ENCODE data around the gene FAM81A.

Gene FAM81A

DNA sequence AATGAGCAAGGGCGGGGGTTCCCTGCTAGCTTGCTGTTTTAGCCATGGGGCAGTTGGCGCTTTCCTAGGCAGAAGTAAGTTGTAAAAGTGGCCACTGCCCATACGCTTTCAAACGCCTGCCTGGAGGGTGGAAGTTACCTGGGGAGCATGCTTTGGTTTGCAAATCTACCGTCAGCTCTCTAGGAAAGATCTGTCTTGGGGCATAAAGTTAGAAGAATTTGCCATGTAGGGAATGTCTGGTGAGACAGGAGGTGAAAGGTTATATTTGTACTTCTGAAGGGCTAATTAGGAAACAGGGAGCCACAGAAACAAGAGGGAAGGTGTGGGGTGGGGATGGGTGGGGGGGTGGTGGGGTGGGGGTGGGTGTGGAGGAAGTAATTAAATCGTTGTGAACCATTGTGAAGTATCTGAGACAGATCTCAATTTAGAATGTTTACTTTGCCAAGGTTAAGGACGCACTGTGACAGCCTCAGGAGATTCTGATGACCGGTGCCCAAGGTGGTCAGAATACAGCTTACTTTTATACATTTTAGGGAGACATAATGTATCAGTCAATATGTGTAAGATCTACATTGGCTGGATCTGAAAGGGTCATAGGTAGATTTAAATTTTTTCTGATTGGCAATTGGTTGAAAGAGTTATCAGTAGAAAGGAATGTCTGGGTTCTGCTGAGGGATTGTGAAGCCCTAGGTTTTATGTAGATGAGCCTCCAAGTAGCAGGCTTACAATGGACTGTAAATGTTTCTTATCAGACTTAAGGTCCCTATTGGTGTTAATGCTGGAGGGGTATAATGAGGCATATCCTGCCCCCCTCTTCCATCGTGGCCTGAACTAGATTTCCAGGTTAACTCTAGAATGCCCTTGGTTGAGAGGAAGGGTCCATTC, 111.6 kb downstream of the FAM81A start:
- H3K9me3 Mint-ChIP-seq: no peaks in the 10 kb centered on the region
- H3K4me3 Mint-ChIP-seq: no peak overlapping the region
- no peaks in the 10 kb centered on the region for H3K27me3 Mint-ChIP-seq
- peaks cover 88% of the 10 kb centered on the region for H3K4me1 Mint-ChIP-seq (ENCODE audit: low read depth)
- peak overlapping the region; percentile 71 for H3K27ac Mint-ChIP-seq
- intact Hi-C loops (cut with micrococcal nuclease): no loop called here
- H3K36me3 Mint-ChIP-seq (ENCODE audit: low read depth): peaks cover 6% of the 10 kb centered on the region

DNA sequence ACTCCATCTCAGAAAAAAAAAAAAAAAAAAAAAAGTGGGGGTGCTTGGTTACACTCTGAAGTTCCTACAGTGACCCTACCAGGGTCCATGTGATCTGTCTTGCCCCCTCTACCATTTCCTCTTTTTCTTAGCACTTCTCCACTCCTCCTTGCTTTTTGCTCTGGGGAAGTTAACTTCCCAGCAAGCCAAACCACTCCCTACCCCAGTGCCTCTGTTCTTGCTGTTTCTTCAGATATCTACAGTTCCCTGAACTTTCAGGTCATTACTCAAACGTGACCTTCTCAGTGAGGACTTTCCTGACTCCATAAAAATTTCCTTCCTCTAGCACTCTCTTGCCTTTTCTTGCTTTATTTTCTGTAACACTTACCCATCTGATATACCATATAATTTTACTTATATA, 112.5 kb downstream of the FAM81A start:
- intact Hi-C loops (cut with micrococcal nuclease): no loop called here
- H3K9me3 Mint-ChIP-seq: no peaks in the 10 kb centered on the region
- peaks cover 6% of the 10 kb centered on the region for H3K36me3 Mint-ChIP-seq (ENCODE audit: low read depth)
- H3K27me3 Mint-ChIP-seq: no peaks in the 10 kb centered on the region
- H3K4me3 Mint-ChIP-seq: no peak overlapping the region
- H3K4me1 Mint-ChIP-seq (ENCODE audit: low read depth): peaks cover 88% of the 10 kb centered on the region
- peak overlapping the region; percentile 71 for H3K27ac Mint-ChIP-seq

DNA sequence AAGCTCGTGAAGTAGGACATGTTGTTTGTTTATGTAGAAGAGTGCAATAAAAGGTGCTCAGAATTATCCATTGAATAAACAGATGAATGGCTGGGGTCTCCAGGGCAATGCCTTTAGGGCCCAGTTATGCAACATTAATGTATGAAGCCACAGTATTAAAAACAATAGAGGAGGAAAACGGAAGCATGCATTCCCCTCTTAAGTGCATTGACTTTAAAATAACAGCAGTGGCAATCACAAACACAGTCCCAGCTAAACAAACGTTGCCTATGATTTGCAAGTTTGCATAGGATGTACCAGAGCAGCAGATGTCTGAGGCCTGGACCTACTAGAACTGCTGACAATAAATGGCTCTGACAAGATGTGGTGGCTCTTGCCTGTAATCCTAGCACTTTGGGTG, 113.0 kb downstream of the FAM81A start:
- Mint-ChIP-seq H3K27ac (peak overlapping the region; percentile 71), H3K27me3 (no peaks in the 10 kb centered on the region), H3K9me3 (no peaks in the 10 kb centered on the region), H3K36me3 (ENCODE audit: low read depth) (peaks cover 6% of the 10 kb centered on the region), H3K4me3 (no peak overlapping the region), H3K4me1 (ENCODE audit: low read depth) (peaks cover 88% of the 10 kb centered on the region)
- intact Hi-C loops (cut with micrococcal nuclease): no loop called here

DNA sequence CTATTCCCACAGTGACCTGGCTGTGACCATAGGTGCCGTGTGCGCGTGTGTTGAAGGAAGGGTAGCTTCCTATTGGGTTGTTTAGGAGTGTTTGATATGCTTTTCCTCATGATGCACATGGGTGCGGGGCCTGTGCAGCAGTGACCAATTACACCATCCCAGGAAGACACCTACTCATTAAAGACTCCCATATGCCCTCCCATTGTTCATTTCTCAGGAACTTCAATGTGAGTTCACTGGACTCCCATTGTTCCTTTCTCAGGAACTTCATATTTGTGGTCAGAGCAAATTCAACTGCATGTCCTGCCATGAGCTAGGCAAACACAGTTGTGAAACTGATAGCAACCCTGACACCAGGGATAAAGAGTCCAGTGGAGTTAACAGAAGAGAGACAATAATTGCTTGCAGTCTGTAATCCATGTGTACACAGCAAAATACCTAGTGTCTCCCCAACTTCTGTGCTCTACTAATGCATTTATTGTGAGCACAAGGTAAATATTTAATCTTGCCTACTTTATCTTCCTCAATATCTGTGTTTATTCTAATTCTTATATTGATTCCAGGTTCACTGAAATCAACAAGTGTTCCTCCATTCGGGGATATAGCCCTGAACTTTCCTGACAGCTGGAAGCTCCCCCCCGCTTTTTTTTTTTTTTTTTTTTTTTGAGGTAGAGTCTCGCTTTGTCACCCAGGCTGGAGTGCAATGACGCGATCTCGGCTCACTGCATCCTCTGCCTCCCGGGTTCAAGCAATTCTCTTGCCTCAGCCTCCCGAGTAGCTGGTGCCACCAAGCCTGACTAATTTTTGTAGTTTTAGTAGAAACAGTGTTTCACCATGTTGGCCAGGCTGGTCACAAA, 116.1 kb downstream of the FAM81A start:
- no peak overlapping the region for H3K4me3 Mint-ChIP-seq
- H3K4me1 Mint-ChIP-seq (ENCODE audit: low read depth): peaks cover 81% of the 10 kb centered on the region
- intact Hi-C loops (cut with micrococcal nuclease): no loop called here
- H3K9me3 Mint-ChIP-seq: no peaks in the 10 kb centered on the region
- H3K27ac Mint-ChIP-seq: peak overlapping the region; percentile 83
- peaks cover 1% of the 10 kb centered on the region for H3K27me3 Mint-ChIP-seq
- no peaks in the 10 kb centered on the region for H3K36me3 Mint-ChIP-seq (ENCODE audit: low read depth)

DNA sequence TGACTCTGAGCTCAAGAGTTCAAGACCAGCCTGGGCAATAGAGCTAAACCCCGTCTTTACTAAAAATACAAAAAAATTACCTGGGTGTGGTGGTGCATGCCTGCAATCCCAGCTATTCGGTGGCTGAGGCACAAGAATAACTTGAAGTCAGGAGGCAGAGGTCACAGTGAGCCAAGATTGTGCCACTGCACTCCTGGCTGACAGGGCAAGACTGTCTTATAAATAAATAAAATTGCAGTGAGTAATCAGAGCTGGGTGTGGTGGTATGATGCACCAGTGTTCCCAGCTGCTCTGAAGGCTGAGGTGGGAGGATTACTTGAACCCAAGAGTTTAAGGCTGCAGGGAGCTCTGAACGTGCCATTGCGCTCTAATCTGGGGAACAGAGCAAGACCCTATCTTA, 117.7 kb downstream of the FAM81A start:
- H3K4me1 Mint-ChIP-seq (ENCODE audit: low read depth): peaks cover 69% of the 10 kb centered on the region
- peaks cover 2% of the 10 kb centered on the region for H3K27me3 Mint-ChIP-seq
- H3K36me3 Mint-ChIP-seq (ENCODE audit: low read depth): no peaks in the 10 kb centered on the region
- peak overlapping the region; percentile 70 for H3K27ac Mint-ChIP-seq
- no peak overlapping the region for H3K4me3 Mint-ChIP-seq
- intact Hi-C loops (cut with micrococcal nuclease): no loop called here
- no peaks in the 10 kb centered on the region for H3K9me3 Mint-ChIP-seq

DNA sequence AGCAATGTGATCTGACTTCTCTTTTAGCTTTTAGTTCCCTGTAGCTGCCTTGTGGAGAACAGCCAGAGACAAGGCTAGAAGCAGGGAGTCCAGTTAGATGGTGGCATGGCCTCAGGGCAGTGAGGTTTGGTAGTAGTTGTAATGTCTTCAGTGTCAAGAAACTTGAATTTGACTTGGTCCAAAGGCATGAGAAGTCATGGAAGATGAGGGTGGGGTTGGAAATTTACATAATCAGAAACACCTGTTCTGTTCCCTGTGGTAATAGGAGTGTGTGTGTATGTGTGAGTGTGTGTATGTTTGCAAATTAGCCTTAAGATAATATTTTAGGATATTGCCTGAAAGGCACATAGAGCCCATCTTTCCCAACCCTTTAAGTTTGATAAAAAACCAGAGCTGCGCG, 118.4 kb downstream of the FAM81A start:
- H3K36me3 Mint-ChIP-seq (ENCODE audit: low read depth): no peaks in the 10 kb centered on the region
- H3K9me3 Mint-ChIP-seq: no peaks in the 10 kb centered on the region
- H3K4me3 Mint-ChIP-seq: no peak overlapping the region
- H3K4me1 Mint-ChIP-seq (ENCODE audit: low read depth): peaks cover 62% of the 10 kb centered on the region
- intact Hi-C loops (cut with micrococcal nuclease): no loop called here
- H3K27me3 Mint-ChIP-seq: peaks cover 2% of the 10 kb centered on the region
- H3K27ac Mint-ChIP-seq: peak overlapping the region; percentile 70

DNA sequence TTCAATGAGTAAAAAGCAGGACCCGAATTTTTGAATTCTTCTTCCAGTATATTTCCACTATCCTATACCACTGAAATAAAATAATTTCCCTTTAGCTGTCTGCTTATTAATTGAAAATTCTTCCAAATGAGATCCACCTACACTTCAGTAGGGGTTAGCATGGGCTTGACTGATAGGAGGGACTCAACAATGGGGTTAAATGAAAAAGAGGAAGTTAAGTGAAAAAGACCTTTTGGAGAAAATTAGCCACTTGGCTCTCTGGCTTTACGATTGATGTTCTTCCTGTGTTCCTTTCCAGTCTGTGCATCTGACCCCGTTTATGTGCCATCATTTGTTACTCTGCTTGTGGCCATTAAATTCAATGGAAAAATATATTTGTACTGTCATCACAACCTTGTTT, 119.6 kb downstream of the FAM81A start:
- Mint-ChIP-seq H3K27ac (no peak overlapping the region), H3K4me3 (no peak overlapping the region), H3K9me3 (no peaks in the 10 kb centered on the region), H3K27me3 (peaks cover 2% of the 10 kb centered on the region), H3K4me1 (ENCODE audit: low read depth) (peaks cover 57% of the 10 kb centered on the region), H3K36me3 (ENCODE audit: low read depth) (no peaks in the 10 kb centered on the region)
- intact Hi-C loops (cut with micrococcal nuclease): no loop called here

DNA sequence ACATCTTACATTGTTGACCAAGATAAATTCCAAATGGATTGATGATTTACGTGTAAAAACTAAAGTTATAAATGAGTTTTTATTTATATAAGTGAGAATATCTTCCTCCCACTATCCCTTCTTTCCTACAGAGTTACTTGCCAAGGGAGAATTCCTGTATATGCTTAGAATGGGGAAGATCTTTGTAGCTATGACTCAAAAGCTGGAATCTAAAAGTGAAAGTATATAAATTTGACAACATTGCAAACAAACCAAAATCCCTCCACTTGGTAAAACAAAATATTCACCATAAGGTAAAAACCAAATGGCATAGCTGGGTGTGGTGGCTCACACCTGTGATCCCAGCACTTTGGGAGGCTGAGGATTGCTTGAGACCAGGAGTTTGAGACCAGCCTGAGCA, 120.9 kb downstream of the FAM81A start:
- Mint-ChIP-seq H3K4me3 (no peak overlapping the region), H3K36me3 (ENCODE audit: low read depth) (no peaks in the 10 kb centered on the region), H3K4me1 (ENCODE audit: low read depth) (peaks cover 52% of the 10 kb centered on the region), H3K27me3 (peaks cover 2% of the 10 kb centered on the region), H3K27ac (peak overlapping the region; percentile 48), H3K9me3 (no peaks in the 10 kb centered on the region)
- intact Hi-C loops (cut with micrococcal nuclease): no loop called here

DNA sequence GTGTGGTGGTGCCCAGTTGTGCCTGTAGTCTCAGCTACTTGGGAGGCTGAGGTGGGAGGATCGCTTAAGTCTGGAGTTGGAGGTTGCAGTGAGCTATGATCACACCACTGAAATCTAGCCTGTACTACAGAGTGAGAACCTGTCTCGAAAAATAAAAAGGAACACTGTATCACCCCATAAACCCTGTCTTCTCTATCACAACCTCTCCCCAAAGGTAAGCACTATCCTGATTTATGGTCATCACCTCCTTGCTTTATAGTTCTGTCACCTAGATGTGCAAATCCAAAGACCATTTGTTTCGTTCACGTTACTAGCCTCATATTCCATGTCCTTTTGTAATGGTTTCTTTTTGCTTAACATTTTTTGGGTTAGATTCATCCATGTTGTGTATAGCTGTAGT, 123.6 kb downstream of the FAM81A start:
- Mint-ChIP-seq H3K4me3 (no peak overlapping the region), H3K27ac (no peak overlapping the region), H3K27me3 (peaks cover 3% of the 10 kb centered on the region), H3K9me3 (no peaks in the 10 kb centered on the region), H3K36me3 (ENCODE audit: low read depth) (no peaks in the 10 kb centered on the region), H3K4me1 (ENCODE audit: low read depth) (peaks cover 25% of the 10 kb centered on the region)
- intact Hi-C loops (cut with micrococcal nuclease): no loop called here

DNA sequence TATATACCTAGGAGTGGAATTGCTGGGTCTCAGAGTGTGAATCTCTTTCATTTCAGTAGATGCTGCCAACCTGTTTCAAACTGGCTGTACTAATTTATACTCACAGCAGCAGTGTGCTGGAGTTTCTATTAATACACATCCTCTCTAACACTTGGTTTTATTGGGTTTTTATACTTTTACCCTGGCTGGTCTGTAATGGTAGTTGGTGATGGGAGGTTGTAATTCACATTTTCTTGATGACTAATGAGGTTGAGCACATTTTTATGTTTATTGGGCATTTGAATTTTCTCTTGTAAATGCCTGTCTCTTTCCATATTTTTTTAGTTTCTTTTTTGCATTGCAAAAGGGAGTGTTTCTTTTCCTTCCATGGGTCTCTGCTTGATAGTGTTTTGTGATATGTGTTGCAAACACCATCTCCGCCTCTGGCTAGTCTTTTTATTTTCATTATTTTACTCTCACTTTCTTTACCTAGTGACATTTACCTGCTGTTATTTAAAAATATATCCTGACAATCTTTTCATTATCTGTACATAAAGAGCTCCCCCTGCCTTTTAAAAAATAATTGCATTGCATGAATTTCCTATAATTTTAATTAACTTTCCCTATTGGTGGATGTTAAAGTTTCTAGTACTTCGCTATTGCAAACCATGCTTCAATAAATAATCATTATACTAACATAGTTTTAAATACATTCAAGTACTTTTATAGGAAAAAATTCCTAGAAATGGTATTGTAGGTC, 124.6 kb downstream of the FAM81A start:
- Mint-ChIP-seq H3K4me1 (ENCODE audit: low read depth) (peaks cover 16% of the 10 kb centered on the region), H3K27ac (no peak overlapping the region), H3K4me3 (no peak overlapping the region), H3K27me3 (peaks cover 3% of the 10 kb centered on the region), H3K9me3 (no peaks in the 10 kb centered on the region), H3K36me3 (ENCODE audit: low read depth) (no peaks in the 10 kb centered on the region)
- intact Hi-C loops (cut with micrococcal nuclease): loop anchor here (2.0 kb wide), 1 partner anchor 30 kb away; no protein-coding TSS in a partner anchor

DNA sequence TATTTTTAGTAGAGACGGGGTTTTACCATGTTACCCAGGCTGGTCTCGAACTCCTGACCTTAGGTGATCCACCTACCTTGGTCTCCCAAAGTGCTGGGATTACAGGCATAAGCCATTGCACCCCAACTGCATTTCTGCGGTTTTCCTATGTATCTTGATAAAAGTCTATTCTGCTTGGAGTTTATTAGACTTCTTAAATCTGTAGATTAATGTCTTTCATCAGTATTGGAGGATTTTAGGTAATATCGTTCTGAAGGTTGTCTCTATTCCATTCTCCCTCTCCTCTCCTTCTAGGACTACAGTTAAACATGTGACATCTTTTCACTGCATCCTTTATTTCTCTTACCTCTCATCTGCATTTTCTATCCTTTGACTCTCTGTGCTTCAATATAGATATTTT, 127.3 kb downstream of the FAM81A start:
- Mint-ChIP-seq H3K4me1 (ENCODE audit: low read depth) (peaks cover 17% of the 10 kb centered on the region), H3K4me3 (no peak overlapping the region), H3K9me3 (no peaks in the 10 kb centered on the region), H3K27ac (no peak overlapping the region), H3K27me3 (peaks cover 4% of the 10 kb centered on the region), H3K36me3 (ENCODE audit: low read depth) (no peaks in the 10 kb centered on the region)
- intact Hi-C loops (cut with micrococcal nuclease): no loop called here

DNA sequence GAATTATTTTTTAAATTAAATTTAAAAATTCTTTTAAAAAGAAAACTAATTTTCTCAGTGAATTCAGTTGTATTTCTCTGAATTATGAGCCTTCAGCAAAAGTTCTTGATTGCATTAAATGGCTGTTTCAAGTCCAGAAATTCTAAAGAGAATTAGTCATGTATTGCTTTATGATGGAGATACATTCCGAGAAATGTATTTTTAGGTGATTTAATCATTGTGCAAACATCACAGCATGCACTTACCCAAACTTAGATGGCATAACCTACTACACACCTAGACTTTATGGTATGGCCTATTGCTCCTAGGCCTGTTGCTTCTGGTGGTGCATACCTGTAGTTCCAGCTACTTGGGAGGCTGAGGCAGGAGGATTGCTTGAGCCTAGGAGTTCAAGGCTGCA, 129.3 kb downstream of the FAM81A start:
- H3K36me3 Mint-ChIP-seq (ENCODE audit: low read depth): no peaks in the 10 kb centered on the region
- no peaks in the 10 kb centered on the region for H3K9me3 Mint-ChIP-seq
- H3K27me3 Mint-ChIP-seq: peaks cover 9% of the 10 kb centered on the region
- H3K4me1 Mint-ChIP-seq (ENCODE audit: low read depth): peaks cover 22% of the 10 kb centered on the region
- intact Hi-C loops (cut with micrococcal nuclease): no loop called here
- H3K4me3 Mint-ChIP-seq: no peak overlapping the region
- H3K27ac Mint-ChIP-seq: no peak overlapping the region

DNA sequence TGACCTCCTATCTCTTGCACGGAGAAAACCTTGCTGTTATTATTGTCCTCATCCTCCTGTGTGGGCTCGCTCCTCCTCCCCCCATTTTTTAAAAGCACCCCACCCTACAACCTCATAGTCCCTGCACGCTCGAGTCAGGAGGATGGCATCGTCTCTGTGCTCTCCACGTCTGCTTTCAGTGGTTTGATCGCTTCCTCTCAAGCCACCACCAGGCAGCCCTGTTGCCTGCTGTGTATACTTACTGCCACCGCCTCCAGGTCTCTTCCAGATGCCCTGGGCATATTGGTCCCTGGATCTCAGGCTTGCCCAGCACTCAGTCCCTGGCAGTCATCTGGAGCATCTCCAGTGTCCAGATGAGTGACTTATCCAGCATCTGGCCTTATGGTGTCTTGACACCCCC, 131.5 kb downstream of the FAM81A start:
- no peak overlapping the region for H3K27ac Mint-ChIP-seq
- intact Hi-C loops (cut with micrococcal nuclease): no loop called here
- H3K4me3 Mint-ChIP-seq: no peak overlapping the region
- H3K27me3 Mint-ChIP-seq: peaks cover 9% of the 10 kb centered on the region
- no peaks in the 10 kb centered on the region for H3K36me3 Mint-ChIP-seq (ENCODE audit: low read depth)
- no peaks in the 10 kb centered on the region for H3K9me3 Mint-ChIP-seq
- H3K4me1 Mint-ChIP-seq (ENCODE audit: low read depth): peaks cover 22% of the 10 kb centered on the region

DNA sequence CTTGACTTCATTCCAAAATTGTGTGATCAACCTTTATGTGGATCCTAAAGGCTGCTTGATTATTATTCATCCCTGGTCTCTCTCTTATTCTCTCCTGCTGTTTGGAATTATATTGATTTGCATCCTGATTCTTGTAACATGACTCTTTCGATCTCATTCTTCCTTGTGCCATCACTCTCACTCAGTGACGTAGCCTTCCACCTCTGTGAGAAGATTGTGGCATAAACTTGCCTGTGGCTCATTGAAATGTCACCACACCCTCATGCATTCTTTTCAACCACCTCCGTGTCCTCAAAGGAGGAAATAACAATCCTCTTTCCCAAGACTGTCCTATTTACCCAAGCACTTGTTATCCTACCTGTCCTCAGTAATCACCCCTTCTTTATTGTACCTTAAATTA, 132.3 kb downstream of the FAM81A start:
- intact Hi-C loops (cut with micrococcal nuclease): no loop called here
- no peaks in the 10 kb centered on the region for H3K9me3 Mint-ChIP-seq
- H3K4me3 Mint-ChIP-seq: no peak overlapping the region
- peaks cover 11% of the 10 kb centered on the region for H3K27me3 Mint-ChIP-seq
- H3K27ac Mint-ChIP-seq: no peak overlapping the region
- no peaks in the 10 kb centered on the region for H3K36me3 Mint-ChIP-seq (ENCODE audit: low read depth)
- H3K4me1 Mint-ChIP-seq (ENCODE audit: low read depth): peaks cover 22% of the 10 kb centered on the region
